GM12873 (cell line): ENCODE results near the gene C14orf39.

Experiments
- TF ChIP-seq, protein P1 (sequence below): IDR thresholded peaks from 2 replicates; pipeline ENCODE4 v1.5.1; 2012; ENCODE audit warnings: low read depth, mild to moderate bottlenecking, moderate library complexity, low read length, control low read depth; ENCODE audit not compliant: insufficient read depth; ENCODE audit errors: missing control alignments

Gene C14orf39

GRCh38 chr14:60488175-60488574, 2.3 kb upstream of the C14orf39 start:
- TF ChIP-seq, protein P1, sequence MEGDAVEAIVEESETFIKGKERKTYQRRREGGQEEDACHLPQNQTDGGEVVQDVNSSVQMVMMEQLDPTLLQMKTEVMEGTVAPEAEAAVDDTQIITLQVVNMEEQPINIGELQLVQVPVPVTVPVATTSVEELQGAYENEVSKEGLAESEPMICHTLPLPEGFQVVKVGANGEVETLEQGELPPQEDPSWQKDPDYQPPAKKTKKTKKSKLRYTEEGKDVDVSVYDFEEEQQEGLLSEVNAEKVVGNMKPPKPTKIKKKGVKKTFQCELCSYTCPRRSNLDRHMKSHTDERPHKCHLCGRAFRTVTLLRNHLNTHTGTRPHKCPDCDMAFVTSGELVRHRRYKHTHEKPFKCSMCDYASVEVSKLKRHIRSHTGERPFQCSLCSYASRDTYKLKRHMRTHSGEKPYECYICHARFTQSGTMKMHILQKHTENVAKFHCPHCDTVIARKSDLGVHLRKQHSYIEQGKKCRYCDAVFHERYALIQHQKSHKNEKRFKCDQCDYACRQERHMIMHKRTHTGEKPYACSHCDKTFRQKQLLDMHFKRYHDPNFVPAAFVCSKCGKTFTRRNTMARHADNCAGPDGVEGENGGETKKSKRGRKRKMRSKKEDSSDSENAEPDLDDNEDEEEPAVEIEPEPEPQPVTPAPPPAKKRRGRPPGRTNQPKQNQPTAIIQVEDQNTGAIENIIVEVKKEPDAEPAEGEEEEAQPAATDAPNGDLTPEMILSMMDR: no peak

GRCh38 chr14:60487211-60487610, 1.3 kb upstream of the C14orf39 start:
- TF ChIP-seq, protein P1: no peak

GRCh38 chr14:60485057-60485597, 736 bp downstream of the C14orf39 start:
- TF ChIP-seq, protein P1: no peak

DNA sequence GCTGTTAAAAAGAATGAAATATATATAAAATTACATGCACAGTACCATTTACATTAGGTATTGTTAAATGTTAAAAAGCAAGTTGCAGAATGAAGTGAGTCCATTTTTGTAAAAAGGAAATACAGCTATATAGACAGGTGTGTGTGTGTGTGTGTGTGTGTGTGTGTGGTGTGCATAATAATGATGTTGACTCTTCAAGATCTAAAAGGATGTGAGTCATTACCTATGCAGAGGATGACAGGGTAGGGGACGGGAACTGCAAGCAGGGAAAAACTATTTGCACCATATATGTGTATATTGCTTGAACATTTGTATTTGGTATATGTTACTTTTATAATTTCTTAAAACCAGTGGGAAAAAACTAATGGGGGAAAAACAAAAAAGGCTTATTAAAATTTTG, 3.1 kb downstream of the C14orf39 start:
- TF ChIP-seq, protein P1: no peak

- TF ChIP-seq, protein P1: no peak
These were observed 30.0 kb downstream of the C14orf39 start for GRCh38 chr14:60455875-60456274.

GRCh38 chr14:60430276-60430675, 55.6 kb downstream of the C14orf39 start:
- TF ChIP-seq, protein P1: no peak

DNA sequence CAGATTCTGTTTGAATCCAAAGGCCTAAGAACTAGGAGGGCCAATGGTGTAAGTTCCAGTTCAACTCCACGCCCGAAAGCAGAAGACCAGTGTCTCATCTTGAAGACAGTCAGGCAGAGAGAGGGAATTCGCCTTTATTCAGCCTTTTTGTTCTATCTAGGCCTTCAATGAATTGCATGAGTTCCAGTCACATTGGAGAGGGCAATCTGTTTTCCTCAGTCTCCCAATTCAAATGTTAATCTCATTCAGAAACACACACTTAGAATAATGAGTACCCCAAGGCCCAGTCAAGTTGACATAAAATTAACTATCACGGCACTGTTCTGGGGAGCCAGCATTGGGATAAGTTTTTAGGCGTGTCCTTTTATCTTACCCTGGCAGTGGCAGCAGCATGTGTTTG, 65.8 kb downstream of the C14orf39 start:
- TF ChIP-seq, protein P1: no peak
